Stomach (tissue), 9 donors: ENCODE results near the gene KRR1. TPM values are rescaled to one million over a fixed set of nuclear protein-coding genes. Genes with fewer than 3 reads are reported as not detected.

Experiments
- DNase-seq, 2 donors: peaks; one replicate each; pipeline versions ENCODE4 v3.0.0 to v3.0.0-alpha.2; 2013 to 2019
- H3K27ac ChIP-seq, 5 donors: fragments of 200-600 bp in 4 of 5; sonication (generic) in 4 of 5; one replicate each; pipeline ENCODE4 v1.5.1; 2013 to 2019; ENCODE audit warnings: mild to moderate bottlenecking in 1 of 5, moderate library complexity in 1 of 5
- H3K27me3 ChIP-seq, 3 donors: fragments of 200-600 bp; sonication (generic); one replicate each; pipeline ENCODE4 v1.5.1; 2017 to 2019; ENCODE audit warnings: mixed run types in 1 of 3
- H3K36me3 ChIP-seq, 4 donors: fragments of 200-600 bp; sonication (generic); 1 replicate in 3 of 4; 2 replicates in 1 of 4; pipeline ENCODE4 v1.5.1; 2016 to 2019
- H3K4me1 ChIP-seq, 4 donors: fragments of 200-600 bp; sonication (generic); one replicate each; pipeline ENCODE4 v1.5.1; 2016 to 2019
- H3K4me3 ChIP-seq, 4 donors: fragments of 200-600 bp; sonication (generic) in 3 of 4; one replicate each; pipeline ENCODE4 v1.5.1; 2016 to 2019; ENCODE audit warnings: mild to moderate bottlenecking in 1 of 4
- H3K9me3 ChIP-seq, 4 donors: fragments of 200-600 bp; sonication (generic); one replicate each; pipeline ENCODE4 v1.5.1; 2016 to 2019
- CTCF ChIP-seq, 7 experiments: fragments of 450-650 bp in 4 of 7; fragments of 200-600 bp in 3 of 7; sonication (generic) in 3 of 7; IDR thresholded peaks; one replicate each; pipeline ENCODE4 v1.5.1; 2016 to 2019; ENCODE audit warnings: antibody characterized with exemption in 7 of 7, control low read depth in 2 of 7, mild to moderate bottlenecking in 1 of 7
- EP300 ChIP-seq: sonication (generic); formaldehyde crosslinking; IDR thresholded peaks from one replicate; pipeline ENCODE4 v1.6.1; 2017; ENCODE audit warnings: antibody characterized with exemption
- POLR2A ChIP-seq, 4 donors: fragments of 450-650 bp; IDR thresholded peaks; one replicate each; pipeline ENCODE4 v1.6.1; 2016; ENCODE audit warnings: antibody characterized with exemption in 4 of 4, control low read depth in 2 of 4, mild to moderate bottlenecking in 1 of 4, moderate library complexity in 1 of 4
- POLR2AphosphoS5 ChIP-seq, 3 donors: sonication (generic); formaldehyde crosslinking; IDR thresholded peaks; one replicate each; pipeline ENCODE4 v1.6.1; 2016; ENCODE audit warnings: antibody characterized with exemption in 3 of 3
- WGBS, 5 donors: extraction: QIAGEN DNeasy Blood & Tissue Kit in 3 of 5; methylation state at CpG; one replicate each; pipeline versions ENCODE4 v1.1.5 to v1.1.7; 2013 to 2018; 5-methylcytosine and 5-hydroxymethylcytosine counted together
- intact Hi-C: fragments of 100-400 bp; cut with DNase I; formaldehyde crosslinking; loops from one replicate; pipeline ENCODE4 v1.15.1; 2023; ENCODE audit warnings: low total_unique reads
- polyA plus RNA-seq, 3 donors: library from polyadenylated mRNA; stranded (reverse); fragments of 200-250 nt; gene quantifications; one replicate each; pipeline ENCODE4 v1.2.3, GENCODE V29; 2013
- total RNA-seq, 5 donors: library from RNA; depleted of rRNA; stranded (reverse); fragments of >200 nt; gene quantifications; one replicate each; pipeline versions ENCODE4 v1.1.0 to v1.2.3, GENCODE V29; 2014 to 2016
- donor health status: healthy with polysubstance abuse.
- donor health status: Bipolar disorder and iron deficiency.
- donor health status: healthy.

KRR1 gene
- total and polyA plus RNA-seq, 8 donors = 7.2 to 45.5 (median 13.0) TPM

- H3K9me3 ChIP-seq = no peaks in the 10 kb centered on the region
- H3K27ac ChIP-seq = peak overlapping the region in 4 of 5 donors; percentile 54 to 86 (median 85)
- 54 to 69% (median 65%) methylated on average over 5 of the region's 5 CpGs for WGBS, 5 donors
- TF ChIP-seq CTCF (IDR thresholded peaks at IDR 0.05) = no peak
- no peak for TF ChIP-seq EP300
- no peak for TF ChIP-seq POLR2A (IDR thresholded peaks at IDR 0.05)
- no peak for TF ChIP-seq POLR2AphosphoS5 (IDR thresholded peaks at IDR 0.05)
- intact Hi-C loops = no loop called here
- H3K4me1 ChIP-seq = peaks cover 0 to 26% (median 4%) of the 10 kb centered on the region in 4 donors
- H3K36me3 ChIP-seq = no peaks in the 10 kb centered on the region
- peak in 1 of 2 donors; percentile 52 for DNase-seq
- H3K27me3 ChIP-seq = no peaks in the 10 kb centered on the region
- H3K4me3 ChIP-seq = no peak overlapping the region
Observed at GRCh38 chr12:75478116-75478794, 33.2 kb downstream of the KRR1 start.

DNA sequence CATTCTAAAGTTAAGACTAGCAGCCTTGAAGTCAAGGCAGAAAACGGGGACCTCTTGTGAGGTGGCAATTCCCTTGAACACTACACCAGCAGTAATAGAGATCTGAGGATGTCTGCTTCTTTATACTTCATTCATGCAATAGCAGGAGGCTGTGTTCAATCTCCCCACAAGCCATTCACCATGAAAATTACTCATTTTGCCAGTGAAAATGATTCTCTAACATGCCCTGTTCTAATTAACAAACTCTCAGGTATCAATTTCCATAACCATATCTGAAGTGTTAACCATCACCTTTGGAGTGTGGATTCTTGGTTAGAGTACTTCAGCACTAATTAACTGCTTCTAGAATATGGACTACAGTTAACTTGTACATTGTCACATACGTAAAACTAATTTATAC, 34.3 kb downstream of the KRR1 start:
- H3K27me3 ChIP-seq = no peaks in the 10 kb centered on the region
- H3K36me3 ChIP-seq = no peaks in the 10 kb centered on the region
- TF ChIP-seq POLR2AphosphoS5 (IDR thresholded peaks at IDR 0.05) (no peak), CTCF (IDR thresholded peaks at IDR 0.05) (no peak), POLR2A (IDR thresholded peaks at IDR 0.05) (no peak), EP300 (no peak)
- no peak overlapping the region for H3K4me3 ChIP-seq
- H3K9me3 ChIP-seq = no peaks in the 10 kb centered on the region
- H3K27ac ChIP-seq = no peak overlapping the region
- intact Hi-C loops = no loop called here
- no peak for DNase-seq
- WGBS, 5 donors = 68 to 76% (median 73%) methylated on average over 2 of the region's 2 CpGs
- H3K4me1 ChIP-seq = peaks cover 0 to 19% (median 2%) of the 10 kb centered on the region in 4 donors

DNA sequence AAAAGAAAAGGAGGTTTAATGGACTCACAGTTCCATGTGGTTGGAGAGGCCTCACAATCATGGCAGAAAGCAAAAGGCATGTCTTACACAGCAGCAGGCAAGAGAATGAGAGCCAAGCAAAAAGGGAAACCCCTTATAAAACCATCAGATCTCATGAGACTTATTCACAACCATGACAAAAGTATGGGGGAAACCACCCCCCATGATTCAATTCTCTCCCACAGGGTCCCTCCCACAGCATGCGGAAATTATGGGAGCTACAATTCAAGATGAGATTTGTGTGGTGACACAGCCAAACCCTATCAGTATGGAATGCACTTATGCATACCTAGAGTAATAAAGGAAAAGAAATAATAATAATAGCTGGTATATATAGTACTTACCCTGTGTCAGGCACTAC, 35.3 kb downstream of the KRR1 start:
- Histone ChIP-seq H3K4me1 (peaks cover 0 to 9% (median 2%) of the 10 kb centered on the region in 4 donors), H3K4me3 (no peak overlapping the region), H3K27ac (no peak overlapping the region), H3K27me3 (no peaks in the 10 kb centered on the region), H3K9me3 (no peaks in the 10 kb centered on the region), H3K36me3 (no peaks in the 10 kb centered on the region)
- TF ChIP-seq POLR2A (IDR thresholded peaks at IDR 0.05) = no peak
- no peak for TF ChIP-seq EP300
- TF ChIP-seq POLR2AphosphoS5 (IDR thresholded peaks at IDR 0.05) = no peak
- TF ChIP-seq CTCF (IDR thresholded peaks at IDR 0.05) = no peak
- 83 to 91% (median 89%) methylated on average over 1 of the region's 1 CpG for WGBS, 5 donors
- no peak for DNase-seq
- intact Hi-C loops = no loop called here

DNA sequence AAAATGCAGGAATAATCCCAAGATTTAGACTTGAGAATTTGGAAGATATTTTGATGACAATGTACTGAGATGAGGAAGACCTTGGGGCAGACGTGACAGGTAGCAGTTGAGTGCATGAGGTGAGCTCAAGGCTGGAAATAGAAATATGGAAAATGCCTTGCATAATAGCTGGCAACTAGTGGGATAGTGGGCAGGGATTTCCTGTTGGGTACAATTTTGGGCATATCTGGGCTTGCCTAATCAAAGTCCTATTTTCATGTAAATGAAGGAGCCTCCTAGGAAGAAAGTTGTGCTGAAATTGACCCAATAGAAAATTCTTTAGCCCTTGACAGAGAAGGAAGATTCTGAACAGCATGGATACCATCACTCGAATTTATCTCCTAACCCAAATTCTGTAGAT, 37.3 kb downstream of the KRR1 start:
- no peaks in the 10 kb centered on the region for H3K36me3 ChIP-seq
- H3K4me3 ChIP-seq = no peak overlapping the region
- no peak for DNase-seq
- no peaks in the 10 kb centered on the region for H3K9me3 ChIP-seq
- WGBS, 5 donors = 72 to 76% (median 72%) methylated on average over 2 of the region's 2 CpGs
- intact Hi-C loops = no loop called here
- H3K27me3 ChIP-seq = no peaks in the 10 kb centered on the region
- TF ChIP-seq CTCF (IDR thresholded peaks at IDR 0.05) (no peak), EP300 (no peak), POLR2AphosphoS5 (IDR thresholded peaks at IDR 0.05) (no peak), POLR2A (IDR thresholded peaks at IDR 0.05) (no peak)
- no peak overlapping the region for H3K27ac ChIP-seq
- H3K4me1 ChIP-seq = no peaks in the 10 kb centered on the region
